NCI-H82 (cell line): ENCODE data around the gene PPP2R5C.
"Not testable (repeated sequence)": the region's sequence is repeated elsewhere in the genome, so short reads cannot be mapped to it uniquely, and the experiment has no call there.

Experiments used
- DNase-seq: peaks from one replicate; lab custom pipeline; 2025; lab: John Stamatoyannopoulos, UW

Gene PPP2R5C

GRCh38 chr14:101966742-101967141 is 205.2 kb downstream of the PPP2R5C start:
- no peak for DNase-seq

- DNase-seq: no peak
Measured at GRCh38 chr14:101968186-101968585, 206.7 kb downstream of the PPP2R5C start.

- no peak for DNase-seq
Measured at GRCh38 chr14:101969481-101969880, 208.0 kb downstream of the PPP2R5C start.

- no peak for DNase-seq
Measured at GRCh38 chr14:101970830-101971400, 209.4 kb downstream of the PPP2R5C start.

- not testable (repeated sequence) for DNase-seq
Measured at GRCh38 chr14:101971458-101971857, 209.9 kb downstream of the PPP2R5C start.

- no peak for DNase-seq
Measured at GRCh38 chr14:101972126-101972866, 210.8 kb downstream of the PPP2R5C start.

GRCh38 chr14:101973356-101973755 is 211.8 kb downstream of the PPP2R5C start:
- no peak for DNase-seq

GRCh38 chr14:101975231-101975630 is 213.7 kb downstream of the PPP2R5C start:
- no peak for DNase-seq
